Epithelial cell of prostate (primary cell): ENCODE measurements around the gene BORA.
A peak's percentile ranks its signal among the peaks of the same experiment; 100 is the strongest.
"Not testable (repeated sequence)": the region's sequence is repeated elsewhere in the genome, so short reads cannot be mapped to it uniquely, and the experiment has no call there.

Experiments used
- DNase-seq: peaks from one replicate; pipeline ENCODE4 v3.0.0-alpha.2; 2011; ENCODE audit warnings: low read depth, low spot score
- H3K27ac ChIP-seq: fragments of 450-650 bp; 2 replicates; pipeline ENCODE4 v1.5.1; 2017; ENCODE audit warnings: mild to moderate bottlenecking

The BORA gene

GRCh38 chr13:72727417-72728289, at the start of gene BORA, which contains the start of gene MZT1:
Gene BORA, plus strand, starts transcription at chr13:72727923. Its CDS starts 1,018 bp downstream, at chr13:72728941.
Gene MZT1, minus strand, starts transcription at chr13:72727629. Its CDS starts 27 bp downstream, at chr13:72727602.
- H3K27ac ChIP-seq: no peak within 1 kb of the TSS
- DNase-seq: peak; percentile 90

- no peak overlapping the region for H3K27ac ChIP-seq
- no peak for DNase-seq
These were observed 49.4 kb upstream of the BORA start for GRCh38 chr13:72678312-72678711.

DNA sequence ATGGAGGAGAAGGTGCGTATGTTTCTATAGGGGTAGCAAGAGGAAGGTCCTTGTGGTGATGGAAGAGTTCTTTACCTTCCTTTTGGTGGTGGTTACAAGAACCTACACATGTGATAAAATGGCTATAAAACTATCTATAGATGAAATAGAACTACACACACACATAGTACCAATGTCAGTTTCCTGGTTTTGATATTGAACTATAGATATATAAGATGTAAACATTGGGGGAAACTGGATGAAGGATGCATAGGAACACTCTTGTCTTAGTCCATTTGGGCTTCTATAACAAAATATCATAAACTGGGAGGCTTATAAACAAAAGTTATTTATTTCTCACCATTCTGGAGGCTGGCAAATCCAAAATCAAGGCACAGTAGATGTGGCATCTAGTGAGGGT, 47.4 kb upstream of the BORA start:
- H3K27ac ChIP-seq: no peak overlapping the region
- no peak for DNase-seq

GRCh38 chr13:72686766-72687165, 41.0 kb upstream of the BORA start:
- no peak for DNase-seq
- no peak overlapping the region for H3K27ac ChIP-seq

DNA sequence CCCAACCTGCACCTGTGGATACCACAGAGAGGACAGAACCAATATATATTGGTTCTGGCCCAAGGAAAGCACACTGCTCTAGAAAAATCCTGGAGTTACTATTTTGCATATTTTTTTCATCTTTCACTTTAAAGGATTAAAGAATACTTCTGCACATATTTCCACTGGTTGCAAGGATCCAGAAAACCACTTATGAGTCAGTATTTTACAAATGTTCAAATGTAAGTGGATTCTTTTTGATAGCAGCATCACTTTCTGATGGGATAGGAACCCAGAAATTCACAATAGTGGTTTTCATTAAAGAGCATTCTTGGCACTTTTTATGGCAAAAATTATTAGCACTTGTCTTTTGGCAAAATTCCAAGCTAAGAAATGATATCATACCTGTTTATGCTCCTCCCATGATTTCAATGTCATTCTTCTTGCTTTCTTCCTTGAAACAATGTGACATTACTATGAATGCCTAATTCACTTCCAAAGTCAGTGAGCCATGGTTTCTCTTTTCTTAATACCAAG, 38.5 kb upstream of the BORA start:
- no peak for DNase-seq
- H3K27ac ChIP-seq: no peak overlapping the region

GRCh38 chr13:72692884-72693514, 34.7 kb upstream of the BORA start:
- DNase-seq: no peak
- H3K27ac ChIP-seq: no peak overlapping the region

GRCh38 chr13:72693832-72694231, 33.9 kb upstream of the BORA start:
- no peak overlapping the region for H3K27ac ChIP-seq

DNA sequence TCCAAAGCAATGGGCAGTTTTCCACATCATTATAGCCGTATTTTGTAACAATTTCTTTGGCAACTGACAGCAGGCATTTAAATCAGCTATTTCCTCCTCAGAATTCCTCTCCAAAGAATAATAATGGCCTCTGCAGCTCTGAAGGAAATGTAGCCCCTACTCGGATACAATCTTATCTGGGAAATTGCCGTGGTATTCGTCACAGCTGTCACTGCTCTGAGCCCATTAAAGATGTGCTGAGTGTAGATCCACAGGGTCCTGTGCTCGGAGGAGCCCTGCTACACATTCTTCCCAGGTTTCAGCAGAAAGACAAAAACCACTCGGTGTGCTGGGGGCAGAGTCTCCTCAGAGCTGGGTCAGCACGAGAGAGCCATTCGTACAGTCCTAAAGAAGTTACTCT, 33.4 kb upstream of the BORA start:
- no peak for DNase-seq
- no peak overlapping the region for H3K27ac ChIP-seq

More at GRCh38 chr13:72693832-72694231, 33.9 kb upstream of the BORA start:
- DNase-seq: no peak

- no peak for DNase-seq
- no peak overlapping the region for H3K27ac ChIP-seq
These were observed 31.1 kb upstream of the BORA start for GRCh38 chr13:72696579-72696978.

- no peak overlapping the region for H3K27ac ChIP-seq
- no peak for DNase-seq
These were observed 29.6 kb upstream of the BORA start for GRCh38 chr13:72698164-72698563.

DNA sequence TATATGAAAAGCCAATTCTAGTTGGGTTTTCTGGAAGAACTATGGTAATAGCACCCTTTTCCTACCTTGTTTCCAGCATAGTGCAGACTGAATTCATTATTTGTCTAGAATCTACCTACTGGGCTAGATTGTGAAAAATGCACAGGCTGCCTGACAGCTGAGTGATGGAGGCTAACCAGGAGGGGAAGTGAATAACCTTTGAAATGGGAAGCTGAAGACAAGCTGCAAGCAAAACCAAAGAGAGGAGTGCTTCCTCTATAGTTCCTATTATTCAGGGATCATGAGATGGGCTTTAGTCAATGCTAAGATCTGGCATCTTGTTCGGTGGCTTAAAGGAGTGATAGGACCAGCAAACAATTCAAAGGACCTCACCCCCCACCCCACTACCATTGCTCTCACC, 27.2 kb upstream of the BORA start:
- DNase-seq: no peak
- no peak overlapping the region for H3K27ac ChIP-seq

GRCh38 chr13:72716776-72717175, 10.9 kb upstream of the BORA start:
- no peak overlapping the region for H3K27ac ChIP-seq
- no peak for DNase-seq

- H3K27ac ChIP-seq, DNase-seq: not testable (repeated sequence)
These were observed 1.5 kb upstream of the BORA start for GRCh38 chr13:72726185-72726584.

- DNase-seq: no peak
- no peak overlapping the region for H3K27ac ChIP-seq
These were observed 852 bp upstream of the BORA start for GRCh38 chr13:72726726-72727416.

- no peak overlapping the region for H3K27ac ChIP-seq
These were observed 525 bp downstream of the BORA start for GRCh38 chr13:72728290-72728605.

DNA sequence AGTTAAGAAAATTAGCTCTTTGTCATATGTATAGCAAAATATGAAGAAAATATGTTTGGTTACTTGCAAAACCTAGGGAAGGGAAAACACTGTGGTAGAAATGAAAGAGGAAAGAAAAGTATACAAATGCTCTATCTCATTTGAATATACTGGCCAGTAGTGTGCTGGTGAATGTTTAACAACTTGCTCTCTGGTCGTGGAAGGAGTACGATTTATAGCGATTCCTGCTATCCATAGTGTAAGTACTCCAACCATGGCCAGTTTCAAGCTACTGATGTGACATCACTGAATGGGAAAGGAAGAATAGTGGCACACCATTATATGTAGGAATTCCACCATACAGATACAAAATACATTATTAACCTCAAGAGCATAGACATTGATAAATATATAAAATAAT, 9.3 kb downstream of the BORA start:
- H3K27ac ChIP-seq: no peak overlapping the region
- DNase-seq: no peak

More at GRCh38 chr13:72728290-72728605, 525 bp downstream of the BORA start:
- DNase-seq: no peak

GRCh38 chr13:72740015-72740414, 12.3 kb downstream of the BORA start:
- DNase-seq: no peak
- no peak overlapping the region for H3K27ac ChIP-seq

DNA sequence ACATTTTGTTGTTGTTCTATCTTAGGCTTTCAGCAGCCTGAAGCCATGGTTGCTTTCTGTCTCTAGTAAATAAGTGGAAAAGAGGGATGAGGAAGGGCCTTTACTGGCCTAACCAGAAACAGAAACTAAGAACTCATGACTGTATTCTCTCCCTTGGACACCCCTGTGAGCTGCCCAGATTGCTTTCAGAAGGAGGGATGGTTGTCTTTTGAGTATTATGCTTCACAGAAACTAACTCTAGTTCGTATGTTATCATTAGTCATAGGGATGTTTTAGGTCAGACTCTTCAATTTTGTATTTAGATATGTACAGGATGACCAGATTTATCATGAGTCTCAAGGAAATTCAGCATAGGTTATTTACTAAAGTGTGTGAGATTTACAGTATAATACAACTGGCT, 17.5 kb downstream of the BORA start:
- no peak overlapping the region for H3K27ac ChIP-seq
- DNase-seq: no peak

DNA sequence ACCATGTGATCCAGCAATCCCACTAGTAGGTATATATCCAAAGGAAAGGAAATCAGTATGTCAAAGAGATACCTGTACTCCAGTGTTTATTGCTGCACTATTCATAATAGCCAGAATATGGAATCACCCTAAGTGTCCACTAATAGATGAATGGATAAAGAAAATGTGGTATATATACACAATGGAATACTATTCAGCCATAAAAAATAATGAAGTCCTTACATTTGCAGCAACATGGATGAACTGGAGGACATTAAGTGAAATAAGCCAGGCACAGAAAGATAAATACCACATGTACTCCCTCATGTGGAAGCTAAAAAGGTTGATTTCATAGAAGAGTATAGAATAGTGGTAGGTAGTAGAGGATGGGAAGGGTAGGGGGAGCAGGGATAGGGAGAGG, 23.5 kb downstream of the BORA start:
- DNase-seq: no peak
- H3K27ac ChIP-seq: no peak overlapping the region

- peak overlapping the region; percentile 19 for H3K27ac ChIP-seq
These were observed 26.4 kb downstream of the BORA start for GRCh38 chr13:72754111-72754510.

More at GRCh38 chr13:72754111-72754510, 26.4 kb downstream of the BORA start:
- DNase-seq: no peak
